ENCODE results near the gene GJA4.

DNA sequence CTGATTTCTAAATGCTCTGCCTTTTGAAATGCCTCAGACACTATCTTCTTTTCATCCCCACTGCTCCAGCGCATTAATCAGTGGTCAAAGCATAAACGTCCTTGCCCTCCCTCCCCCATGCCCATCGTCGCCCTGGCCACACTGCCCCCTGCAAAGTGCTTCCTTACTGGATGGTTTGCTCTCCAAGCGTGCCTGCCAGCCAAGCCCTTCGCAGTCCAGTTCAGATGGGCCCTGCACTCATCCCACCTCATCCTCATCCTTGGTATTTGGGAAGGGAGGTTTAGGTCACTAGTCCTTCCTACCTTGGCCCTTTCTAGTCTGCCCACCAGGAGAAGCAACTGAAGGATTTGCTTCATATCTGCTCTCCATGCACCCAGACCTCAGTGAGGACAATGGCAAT is 3.1 kb downstream of the GJA4 start:
- TF ChIP-seq, protein P1, sequence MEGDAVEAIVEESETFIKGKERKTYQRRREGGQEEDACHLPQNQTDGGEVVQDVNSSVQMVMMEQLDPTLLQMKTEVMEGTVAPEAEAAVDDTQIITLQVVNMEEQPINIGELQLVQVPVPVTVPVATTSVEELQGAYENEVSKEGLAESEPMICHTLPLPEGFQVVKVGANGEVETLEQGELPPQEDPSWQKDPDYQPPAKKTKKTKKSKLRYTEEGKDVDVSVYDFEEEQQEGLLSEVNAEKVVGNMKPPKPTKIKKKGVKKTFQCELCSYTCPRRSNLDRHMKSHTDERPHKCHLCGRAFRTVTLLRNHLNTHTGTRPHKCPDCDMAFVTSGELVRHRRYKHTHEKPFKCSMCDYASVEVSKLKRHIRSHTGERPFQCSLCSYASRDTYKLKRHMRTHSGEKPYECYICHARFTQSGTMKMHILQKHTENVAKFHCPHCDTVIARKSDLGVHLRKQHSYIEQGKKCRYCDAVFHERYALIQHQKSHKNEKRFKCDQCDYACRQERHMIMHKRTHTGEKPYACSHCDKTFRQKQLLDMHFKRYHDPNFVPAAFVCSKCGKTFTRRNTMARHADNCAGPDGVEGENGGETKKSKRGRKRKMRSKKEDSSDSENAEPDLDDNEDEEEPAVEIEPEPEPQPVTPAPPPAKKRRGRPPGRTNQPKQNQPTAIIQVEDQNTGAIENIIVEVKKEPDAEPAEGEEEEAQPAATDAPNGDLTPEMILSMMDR (conservative IDR thresholded peaks at IDR 0.05; ENCODE audit: low read depth, low read length) = no peak
- TF ChIP-seq EZH2 (IDR thresholded peaks at IDR 0.05; ENCODE audit: borderline replicate concordance, low read depth, low read length, poor library complexity, severe bottlenecking) = no peak

Data from A673 (cell line).